ENCODE data around the gene VN1R2. TPM values are rescaled to one million over a fixed set of nuclear protein-coding genes. Genes with fewer than 3 reads are reported as not detected.

The VN1R2 gene
- total and polyA plus RNA-seq, 2 experiments from 2014 or later = not detected

GRCh38 chr19:53272044-53272443, 14.0 kb downstream of the VN1R2 start:
- Histone ChIP-seq H3K27ac (ENCODE audit: low read depth) (no peak overlapping the region), H3F3A (replicated peaks; ENCODE audit: low read depth) (no peaks in the 10 kb centered on the region), H3K36me3 (ENCODE audit: insufficient read depth) (no peaks in the 10 kb centered on the region), H3K4me1 (ENCODE audit: insufficient read depth) (no peaks in the 10 kb centered on the region), H2AFZ (no peak overlapping the region), H3K9me2 (ENCODE audit: insufficient read depth) (0 out of 2 replicates have a peak, but pooled peaks cover 2% of the 10 kb centered on the region), H3K4me2 (no peak overlapping the region), H3K4me3 (no peak overlapping the region), H3K27me3 (ENCODE audit: insufficient read depth) (no peaks in the 10 kb centered on the region), H3K79me2 (replicated peaks; ENCODE audit: insufficient read depth) (no peaks in the 10 kb centered on the region), H4K20me1 (replicated peaks; ENCODE audit: insufficient read depth) (no peaks in the 10 kb centered on the region)
- no peak overlapping the region for H3K27ac Mint-ChIP-seq
- peaks cover 64% of the 10 kb centered on the region for H3K9me3 Mint-ChIP-seq
- no peaks in the 10 kb centered on the region for H3K4me1 Mint-ChIP-seq
- TF ChIP-seq ZNF462 (CRISPR knock-in tag; IDR thresholded peaks at IDR 0.05) = no peak
- H3K36me3 Mint-ChIP-seq (ENCODE audit: low read depth) = peaks cover 11% of the 10 kb centered on the region
- H3K27me3 Mint-ChIP-seq (ENCODE audit: insufficient read depth, low read depth, poor library complexity) = peaks cover 3% of the 10 kb centered on the region
- ATAC-seq = no peak
- no peak overlapping the region for H3K4me3 Mint-ChIP-seq
- no peak for DNase-seq (ENCODE audit: low spot score)

GRCh38 chr19:53275480-53275879, 17.4 kb downstream of the VN1R2 start:
- H3K27ac Mint-ChIP-seq = no peak overlapping the region
- Histone ChIP-seq H3K9me2 (ENCODE audit: insufficient read depth) (0 out of 2 replicates have a peak, but pooled peaks cover 2% of the 10 kb centered on the region), H3K79me2 (replicated peaks; ENCODE audit: insufficient read depth) (no peaks in the 10 kb centered on the region), H3K27me3 (ENCODE audit: insufficient read depth) (no peaks in the 10 kb centered on the region), H3K4me2 (no peak overlapping the region), H3K4me3 (no peak overlapping the region), H3K36me3 (ENCODE audit: insufficient read depth) (no peaks in the 10 kb centered on the region), H4K20me1 (replicated peaks; ENCODE audit: insufficient read depth) (no peaks in the 10 kb centered on the region), H3K27ac (ENCODE audit: low read depth) (no peak overlapping the region), H2AFZ (no peak overlapping the region), H3F3A (replicated peaks; ENCODE audit: low read depth) (no peaks in the 10 kb centered on the region), H3K4me1 (ENCODE audit: insufficient read depth) (no peaks in the 10 kb centered on the region)
- no peak overlapping the region for H3K4me3 Mint-ChIP-seq
- peaks cover 3% of the 10 kb centered on the region; the same call in 1 of the 3 replicates for H3K4me1 Mint-ChIP-seq
- DNase-seq (ENCODE audit: low spot score) (no peak), ATAC-seq (no peak)
- peaks cover 11% of the 10 kb centered on the region for H3K36me3 Mint-ChIP-seq (ENCODE audit: low read depth)
- H3K9me3 Mint-ChIP-seq = peaks cover 63% of the 10 kb centered on the region
- H3K27me3 Mint-ChIP-seq (ENCODE audit: insufficient read depth, low read depth, poor library complexity) = peaks cover 6% of the 10 kb centered on the region
- TF ChIP-seq ZNF331 (CRISPR knock-in tag; IDR thresholded peaks at IDR 0.05; ENCODE audit: low read depth) (no peak), NANOG (IDR thresholded peaks at IDR 0.05; ENCODE audit: borderline replicate concordance) (no peak), REST (IDR thresholded peaks at IDR 0.05; ENCODE audit: unreplicated experiment) (no peak), STAT1 (IDR thresholded peaks at IDR 0.05; ENCODE audit: unreplicated experiment) (no peak), EZH2 (IDR thresholded peaks at IDR 0.05; ENCODE audit: low read depth, unreplicated experiment) (no peak), ETS1 (IDR thresholded peaks at IDR 0.05) (no peak), CTCF (conservative IDR thresholded peaks at IDR 0.05; ENCODE audit: low read depth in 2 of 2) (no peak), JUNB (IDR thresholded peaks at IDR 0.05; ENCODE audit: unreplicated experiment) (no peak), EZH2phosphoT487 (IDR thresholded peaks at IDR 0.05; ENCODE audit: unreplicated experiment) (no peak)
